Measurements from ENCODE around the gene FBL. TPM values are rescaled to one million over a fixed set of nuclear protein-coding genes. Genes with fewer than 3 reads are reported as not detected.
A peak's percentile ranks its signal among the peaks of the same experiment; 100 is the strongest.

Gene FBL
- polyA plus RNA-seq, 1 experiment, result 372 TPM

GRCh38 chr19:39833160-39833463 lies 13.1 kb downstream of the FBL start:
- no peak for TF ChIP-seq CTCF (IDR thresholded peaks at IDR 0.05; ENCODE audit: insufficient read depth, low read depth, low read length)
- Histone ChIP-seq H3K4me3 (ENCODE audit: low read depth, low read length) (peak overlapping the region; percentile 90), H3K27me3 (ENCODE audit: control insufficient read depth, insufficient read depth, low read length) (no peaks in the 10 kb centered on the region), H3K36me3 (ENCODE audit: control insufficient read depth, insufficient read depth, low read length) (peaks cover 24% of the 10 kb centered on the region)
- ChIA-PET POLR2A (interaction anchor here (0.9 to 1.6 kb wide), 2 partner anchors 9 to 13 kb away, joined by 4 to 11 read pairs; partner anchors contain the start of gene FBL), CTCF (interaction anchor here (0.9 to 2.2 kb wide), 3 partner anchors 8 to 41 kb away, joined by 6 to 35 read pairs (median 12); no protein-coding TSS in a partner anchor)
- DNase-seq (ENCODE audit: low read depth), result no peak

- ChIA-PET CTCF (interaction anchor here (1.8 to 2.2 kb wide), 2 partner anchors 10 to 40 kb away, joined by 12 to 35 read pairs; no protein-coding TSS in a partner anchor), POLR2A (no interaction called here)
- no peak for TF ChIP-seq CTCF (IDR thresholded peaks at IDR 0.05; ENCODE audit: insufficient read depth, low read depth, low read length)
- Histone ChIP-seq H3K36me3 (ENCODE audit: control insufficient read depth, insufficient read depth, low read length) (peaks cover 24% of the 10 kb centered on the region), H3K4me3 (ENCODE audit: low read depth, low read length) (peak overlapping the region; percentile 90), H3K27me3 (ENCODE audit: control insufficient read depth, insufficient read depth, low read length) (no peaks in the 10 kb centered on the region)
- no peak for DNase-seq (ENCODE audit: low read depth)
Measured at GRCh38 chr19:39832341-39833083, 13.7 kb downstream of the FBL start.

GRCh38 chr19:39831679-39832078 lies 14.5 kb downstream of the FBL start:
- Histone ChIP-seq H3K36me3 (ENCODE audit: control insufficient read depth, insufficient read depth, low read length) (peaks cover 27% of the 10 kb centered on the region), H3K27me3 (ENCODE audit: control insufficient read depth, insufficient read depth, low read length) (no peaks in the 10 kb centered on the region), H3K4me3 (ENCODE audit: low read depth, low read length) (no peak overlapping the region)
- POLR2A ChIA-PET, result no interaction called here
- no peak for DNase-seq (ENCODE audit: low read depth)
- CTCF ChIA-PET, result no interaction called here
- no peak for TF ChIP-seq CTCF (IDR thresholded peaks at IDR 0.05; ENCODE audit: insufficient read depth, low read depth, low read length)

GRCh38 chr19:39830847-39831246 lies 15.3 kb downstream of the FBL start:
- POLR2A ChIA-PET, result no interaction called here

GRCh38 chr19:39830406-39830805 lies 15.8 kb downstream of the FBL start:
- peaks cover 31% of the 10 kb centered on the region for H3K36me3 ChIP-seq (ENCODE audit: control insufficient read depth, insufficient read depth, low read length)
- H3K4me3 ChIP-seq (ENCODE audit: low read depth, low read length), result no peak overlapping the region
- no peak for TF ChIP-seq CTCF (IDR thresholded peaks at IDR 0.05; ENCODE audit: insufficient read depth, low read depth, low read length)
- H3K27me3 ChIP-seq (ENCODE audit: control insufficient read depth, insufficient read depth, low read length), result no peaks in the 10 kb centered on the region
- ChIA-PET CTCF (interaction anchor here (8.1 kb wide), 1 partner anchor 13 kb away, joined by 46 read pairs; the partner anchor contains the start of gene FBL), POLR2A (no interaction called here)
- no peak for DNase-seq (ENCODE audit: low read depth)

More at GRCh38 chr19:39830847-39831246, 15.3 kb downstream of the FBL start:
- TF ChIP-seq CTCF (IDR thresholded peaks at IDR 0.05; ENCODE audit: insufficient read depth, low read depth, low read length), result no peak
- no peak overlapping the region for H3K4me3 ChIP-seq (ENCODE audit: low read depth, low read length)
- DNase-seq (ENCODE audit: low read depth), result no peak
- H3K36me3 ChIP-seq (ENCODE audit: control insufficient read depth, insufficient read depth, low read length), result peaks cover 28% of the 10 kb centered on the region
- no peaks in the 10 kb centered on the region for H3K27me3 ChIP-seq (ENCODE audit: control insufficient read depth, insufficient read depth, low read length)
- CTCF ChIA-PET, result no interaction called here

All from BJ (cell line).